Measurements from ENCODE around the gene SMAD3. TPM values are rescaled to one million over a fixed set of nuclear protein-coding genes. Genes with fewer than 3 reads are reported as not detected.

The SMAD3 gene
- total RNA-seq, 1 experiment from 2014 or later, result 82.5 TPM

GRCh38 chr15:67125589-67126502 is 60.4 kb downstream of the SMAD3 start:
- peak; percentile 68 for DNase-seq (ENCODE audit: low spot score)

DNA sequence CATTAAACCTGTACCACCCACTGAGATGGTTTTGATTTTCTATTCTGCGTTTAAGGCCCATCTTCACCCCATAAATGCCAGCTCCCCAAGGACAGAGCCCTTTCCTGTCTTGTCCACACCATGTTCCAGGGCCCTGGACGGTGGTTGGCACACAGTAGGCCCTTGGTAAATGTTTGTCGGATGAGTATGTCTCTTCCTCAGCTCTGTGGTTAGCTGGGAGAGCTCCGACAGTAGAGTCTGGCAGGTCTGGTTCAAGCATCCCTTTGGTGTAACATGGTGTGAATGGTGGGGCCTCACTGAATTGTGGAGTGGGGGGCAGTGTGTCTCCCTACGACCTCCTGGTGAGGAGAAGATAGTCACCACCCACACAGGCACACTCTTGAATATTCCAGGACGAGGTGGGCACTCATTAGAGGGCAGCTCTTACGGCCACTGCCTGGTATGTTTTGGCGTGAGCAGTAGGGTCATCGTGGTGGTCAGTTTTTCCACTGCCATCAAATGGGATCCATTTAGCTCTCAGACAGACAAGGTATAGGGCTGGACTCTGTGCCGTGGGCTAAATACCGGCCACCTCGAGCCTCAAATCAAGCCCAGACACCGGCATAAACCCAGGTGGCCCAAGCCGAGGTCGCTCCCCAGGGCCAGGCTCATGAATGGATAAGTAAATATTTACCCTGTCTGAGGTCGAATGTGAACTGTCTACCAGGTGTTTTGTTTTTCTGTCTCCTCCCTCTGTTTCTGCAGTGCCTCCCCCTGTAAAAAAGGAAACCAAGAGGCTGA is 61.3 kb downstream of the SMAD3 start:
- no peak for DNase-seq (ENCODE audit: low spot score)

- DNase-seq (ENCODE audit: low spot score), result peak; percentile 78
Observed at GRCh38 chr15:67127331-67127664, 61.9 kb downstream of the SMAD3 start.

DNA sequence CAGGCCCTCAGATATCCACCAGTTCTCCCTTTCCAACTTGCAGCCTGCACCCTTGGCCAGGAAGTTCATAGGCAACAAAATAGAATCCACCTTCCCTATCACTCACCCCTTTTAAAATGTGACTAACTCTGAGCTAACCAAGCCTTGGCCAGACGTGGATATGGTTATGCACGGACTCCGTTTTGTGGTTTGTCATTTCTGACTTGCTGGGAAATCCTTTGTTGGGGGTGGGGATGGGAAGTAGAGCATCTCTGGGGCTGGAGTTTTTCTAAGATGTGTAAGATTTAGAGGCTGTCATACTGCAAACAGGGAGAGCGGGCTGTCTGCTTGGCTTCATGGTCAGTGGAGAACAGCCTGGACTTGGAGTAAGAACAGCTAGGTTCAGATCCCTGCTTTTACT is 62.6 kb downstream of the SMAD3 start:
- peak; percentile 39 for DNase-seq (ENCODE audit: low spot score)

- DNase-seq (ENCODE audit: low spot score), result no peak
Observed at GRCh38 chr15:67130166-67130565, 64.8 kb downstream of the SMAD3 start.

DNA sequence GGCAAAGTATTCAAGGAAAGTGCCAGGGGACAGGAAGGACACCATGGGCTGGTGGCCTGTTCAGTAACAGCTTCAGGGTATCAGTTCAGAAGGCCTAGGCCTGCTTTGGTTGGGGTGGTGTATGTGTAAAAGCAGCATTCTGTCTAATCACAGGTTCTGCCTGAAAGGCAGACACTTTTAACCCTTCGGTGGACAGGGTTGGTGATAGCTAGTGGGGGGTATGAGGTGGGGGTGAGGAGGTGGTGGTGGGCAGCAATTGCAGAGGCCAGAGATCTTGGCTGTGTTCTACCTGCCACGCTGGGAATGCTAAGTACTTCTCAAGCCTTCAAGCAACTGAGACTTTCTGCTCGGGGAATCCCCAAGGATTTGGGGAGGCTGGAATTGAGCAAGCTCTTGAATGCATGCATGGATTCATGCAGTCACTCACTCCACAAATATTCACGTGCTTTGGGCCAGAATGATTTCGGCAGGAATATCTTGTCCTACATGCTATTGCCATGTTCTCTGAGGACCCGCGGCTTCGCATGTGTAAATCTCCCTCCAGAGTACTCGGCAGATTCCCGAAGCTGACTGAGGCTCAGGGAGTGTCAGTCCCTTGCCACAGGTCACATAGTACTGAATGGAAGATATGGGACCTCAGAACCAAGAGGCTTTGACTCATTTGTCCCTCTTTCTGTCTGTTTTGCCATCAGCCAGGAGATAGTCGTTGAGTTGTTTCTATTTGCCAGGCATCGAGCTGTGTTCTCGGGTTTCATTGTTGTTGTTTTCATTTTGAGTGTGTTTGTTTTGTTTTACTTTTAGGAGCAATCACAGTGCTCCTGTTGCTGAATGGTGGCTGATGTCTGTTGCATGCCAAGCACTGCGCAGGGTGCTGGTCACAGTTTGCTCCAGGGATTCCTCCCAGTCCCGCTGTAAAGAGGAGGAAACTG is 65.5 kb downstream of the SMAD3 start:
- DNase-seq (ENCODE audit: low spot score), result no peak

GRCh38 chr15:67132276-67132675 is 66.9 kb downstream of the SMAD3 start:
- DNase-seq (ENCODE audit: low spot score), result no peak

DNA sequence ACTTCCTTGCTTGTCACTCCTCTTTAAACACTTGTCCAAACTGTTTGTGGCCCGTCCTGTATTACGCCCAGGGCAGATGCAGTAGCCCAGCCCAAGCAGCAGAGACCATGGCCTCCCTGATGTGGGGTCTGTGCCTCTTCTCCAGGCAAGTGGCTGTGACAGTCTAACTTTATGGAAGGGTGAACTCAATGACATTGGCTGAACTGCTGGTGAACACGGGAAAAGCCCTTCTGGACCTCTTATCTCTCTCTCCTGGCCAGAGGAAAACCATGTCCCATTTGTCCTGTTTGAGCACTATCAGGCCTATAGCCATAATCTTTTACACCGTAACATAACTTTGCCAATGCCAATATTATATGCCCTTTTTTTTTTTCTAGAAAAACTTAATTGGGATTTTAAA is 67.6 kb downstream of the SMAD3 start:
- DNase-seq (ENCODE audit: low spot score), result no peak

DNA sequence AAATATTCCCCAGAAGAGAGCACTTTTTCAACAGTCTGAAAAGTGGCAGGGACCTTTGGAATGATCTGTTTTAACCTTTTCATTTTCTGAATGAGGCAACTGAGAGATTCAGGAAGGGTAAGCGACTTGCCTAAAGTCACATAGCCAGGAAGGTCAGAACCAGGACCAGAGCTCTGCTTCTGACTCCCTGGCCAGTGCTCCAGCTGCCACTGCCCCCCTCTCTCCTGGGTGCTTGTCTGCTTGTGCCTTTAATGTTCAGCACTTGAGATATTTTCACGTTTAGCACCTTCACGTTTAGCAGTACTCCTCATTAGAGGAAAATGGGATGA is 68.3 kb downstream of the SMAD3 start:
- DNase-seq (ENCODE audit: low spot score), result no peak

DNA sequence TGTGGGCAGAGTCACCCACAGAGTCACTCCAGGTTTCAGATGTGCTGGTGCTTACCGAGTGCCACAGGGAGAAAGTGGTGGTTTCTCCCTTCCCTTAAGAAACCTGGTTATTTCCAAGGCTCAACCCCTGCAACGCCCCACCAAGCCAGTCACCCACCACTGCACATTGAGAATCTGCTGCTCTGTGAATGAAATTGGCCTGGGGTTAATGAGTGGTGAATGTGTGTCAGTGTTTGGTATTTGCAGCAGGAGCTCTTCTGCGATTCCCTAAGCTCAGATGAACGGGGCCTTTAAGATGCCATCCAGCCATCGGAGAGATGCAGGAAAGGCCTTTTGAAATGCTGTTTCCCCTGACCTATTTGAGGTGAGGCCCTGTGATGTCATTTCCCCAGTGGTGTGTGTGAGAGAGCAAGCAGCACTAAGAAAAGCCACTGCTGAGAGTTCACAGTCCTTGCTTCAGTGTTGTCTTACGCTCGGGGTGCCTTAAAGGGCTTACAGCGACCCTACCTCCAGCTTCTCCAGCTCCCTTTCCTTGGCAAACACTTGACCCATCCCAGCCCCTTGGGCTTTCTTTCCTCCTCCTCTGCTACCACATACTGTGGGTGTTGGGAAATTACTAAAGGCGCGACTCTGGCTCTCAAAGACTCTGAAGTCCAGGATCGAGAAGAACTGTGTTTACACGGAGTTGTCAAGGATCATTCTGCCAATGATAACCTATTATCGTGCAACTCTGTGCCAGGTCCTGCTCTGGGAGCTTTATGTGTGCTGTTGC is 68.9 kb downstream of the SMAD3 start:
- DNase-seq (ENCODE audit: low spot score), result peak; percentile 56

DNA sequence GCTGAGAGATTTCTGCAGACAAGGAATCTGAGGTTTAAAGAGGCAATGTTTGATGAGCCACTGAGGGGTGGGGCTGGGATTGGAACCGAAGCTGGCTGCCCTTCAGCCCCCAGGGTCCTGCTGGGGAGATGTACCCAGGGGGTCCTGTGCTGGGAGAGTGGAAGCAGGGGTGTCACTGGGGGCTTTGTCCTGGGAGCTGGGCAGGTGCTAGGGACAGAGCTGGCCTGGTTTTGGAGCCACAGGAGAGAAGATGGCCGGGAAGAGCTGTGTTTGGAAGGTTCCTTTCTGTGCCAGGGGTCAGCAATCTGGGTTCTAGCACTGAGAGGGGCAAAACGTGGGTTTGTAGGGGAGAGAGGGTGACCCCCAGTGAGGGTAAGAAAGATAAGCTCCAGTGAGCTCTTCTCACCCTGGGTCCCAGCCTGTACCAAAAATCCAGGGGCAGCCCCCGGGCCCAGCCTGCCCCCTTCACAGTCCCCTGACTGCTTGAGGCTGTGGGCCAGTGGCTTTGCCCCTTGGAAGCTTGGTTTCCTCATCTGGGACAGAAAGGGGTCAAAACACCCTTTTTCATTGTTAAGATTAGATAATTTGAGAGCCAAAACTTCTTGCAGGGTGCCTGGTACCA is 69.6 kb downstream of the SMAD3 start:
- no peak for DNase-seq (ENCODE audit: low spot score)

- DNase-seq (ENCODE audit: low spot score), result peak; percentile 54
Observed at GRCh38 chr15:67135494-67135893, 70.1 kb downstream of the SMAD3 start.

DNA sequence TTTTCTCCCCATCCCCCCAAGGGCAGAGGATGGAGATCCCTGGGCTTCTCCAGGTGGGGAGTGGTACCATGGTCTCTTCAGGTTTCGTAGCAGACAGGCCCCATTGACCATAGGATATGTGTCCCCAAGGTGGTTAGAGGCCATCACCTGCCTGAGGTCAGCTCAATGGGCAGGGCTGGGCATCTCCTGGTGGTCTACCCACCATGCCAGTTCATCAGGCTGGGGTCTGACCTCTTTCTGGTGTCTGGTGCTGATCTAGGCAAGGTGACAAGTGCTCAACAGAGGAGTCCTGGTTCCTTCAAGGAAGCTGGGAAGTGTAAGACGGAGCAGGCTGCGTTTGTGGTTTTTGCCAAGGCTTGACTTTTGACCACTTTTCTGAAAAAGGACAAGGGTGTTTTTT is 71.4 kb downstream of the SMAD3 start:
- DNase-seq (ENCODE audit: low spot score), result no peak

DNA sequence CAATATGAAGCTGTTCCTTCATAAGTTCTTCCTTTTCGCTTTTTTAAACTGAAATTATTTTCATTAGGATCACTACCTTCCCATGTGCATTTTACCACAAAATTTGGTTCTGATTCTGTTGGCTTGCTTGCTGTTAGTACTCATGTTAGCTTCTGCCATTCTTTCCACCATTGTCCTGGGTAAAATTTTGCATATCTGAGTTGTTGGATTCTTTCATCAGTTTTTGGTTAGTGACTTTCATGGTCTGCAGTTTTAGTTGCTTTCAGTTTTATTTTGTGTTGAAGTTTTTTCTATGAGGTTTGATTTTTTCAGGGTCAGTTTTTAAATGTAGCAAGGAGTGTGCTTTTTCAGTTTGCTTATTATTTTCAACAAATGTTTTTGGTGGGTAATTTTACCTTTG is 71.9 kb downstream of the SMAD3 start:
- no peak for DNase-seq (ENCODE audit: low spot score)

GRCh38 chr15:67137951-67138848 is 72.8 kb downstream of the SMAD3 start:
- DNase-seq (ENCODE audit: low spot score), result no peak

DNA sequence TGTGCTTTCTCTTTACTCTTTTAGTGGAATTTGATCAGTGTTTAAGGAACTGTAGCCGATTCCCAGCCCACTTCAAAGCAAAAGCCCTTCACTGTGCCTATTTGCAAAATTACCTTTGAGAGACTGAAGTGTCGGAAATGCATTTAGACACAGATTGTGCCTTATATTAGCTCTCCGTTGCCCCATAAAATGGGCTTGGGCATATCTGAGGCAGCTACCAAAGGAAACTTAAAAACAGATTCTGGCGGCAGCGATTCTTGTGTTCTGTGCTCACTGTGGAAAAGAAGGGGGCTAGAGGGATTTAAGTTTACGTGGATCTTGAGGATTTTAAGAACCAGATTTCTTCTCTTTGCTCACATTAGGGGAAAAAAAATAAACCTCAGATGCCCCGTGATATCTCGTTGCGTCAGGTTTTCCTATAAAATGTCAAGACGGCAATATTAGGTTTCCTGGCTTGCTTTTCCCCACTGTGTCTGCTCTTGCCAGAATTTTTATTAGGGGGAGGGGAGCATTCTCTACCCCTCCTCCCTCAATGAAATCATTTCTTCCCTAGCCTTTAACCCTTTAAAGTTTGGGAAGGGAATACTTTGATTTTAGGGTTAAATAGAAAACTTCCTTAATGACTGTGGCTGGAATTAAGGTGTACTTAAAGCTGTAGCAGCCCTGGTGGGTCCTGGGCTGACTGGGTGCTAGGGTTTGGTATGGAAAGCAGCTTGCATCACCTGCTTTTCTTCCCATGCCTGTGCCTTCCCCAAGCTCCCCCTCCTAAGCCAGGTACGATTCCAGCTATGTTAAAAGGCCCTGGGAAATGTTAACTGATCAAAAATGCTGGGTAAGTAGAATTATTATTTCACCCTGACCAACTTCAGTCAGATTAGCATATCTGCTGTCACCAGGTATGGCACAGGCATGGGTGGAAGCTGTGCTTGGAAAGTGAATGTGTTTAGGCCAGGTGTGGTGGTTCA is 73.8 kb downstream of the SMAD3 start:
- no peak for DNase-seq (ENCODE audit: low spot score)

DNA sequence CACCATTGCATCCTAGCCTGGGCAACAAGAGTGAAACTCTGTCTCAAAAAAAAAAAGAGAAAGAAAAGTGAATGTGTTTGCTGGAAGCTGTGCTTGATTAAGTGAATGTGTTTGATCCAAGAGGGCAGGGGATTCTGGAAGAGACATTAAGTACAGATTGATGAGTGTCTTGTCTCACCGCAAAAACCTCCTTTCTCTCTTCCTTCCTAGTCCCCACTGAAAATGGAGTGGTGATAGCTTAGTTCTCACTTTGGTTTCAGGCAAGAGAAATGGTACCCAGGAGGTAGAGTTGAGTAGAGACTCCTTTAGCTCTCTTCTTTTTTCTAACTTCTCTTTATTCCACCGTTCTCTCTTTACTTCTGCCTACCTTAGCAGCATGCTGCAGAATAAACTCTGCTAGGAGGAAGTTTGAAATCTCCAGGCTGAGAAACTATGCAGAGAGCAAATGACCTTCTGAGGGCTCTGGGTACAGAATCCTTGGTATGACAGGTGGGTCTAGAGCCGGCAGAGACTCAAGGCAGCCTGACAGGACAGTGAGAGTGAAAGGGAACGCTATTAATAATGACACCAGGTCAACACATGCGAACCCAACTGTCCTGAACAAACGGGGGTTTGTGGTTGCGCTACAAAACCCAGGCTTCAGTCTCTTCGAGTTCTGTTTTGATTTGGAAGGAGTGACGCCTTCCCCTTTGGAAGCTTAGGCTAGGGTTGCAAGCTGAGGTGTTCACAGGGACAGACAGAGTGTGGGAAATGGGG is 74.9 kb downstream of the SMAD3 start:
- no peak for DNase-seq (ENCODE audit: low spot score)

Measured in HT-29 (cell line).